EH (cell line): ENCODE data around the gene PNPO.

ENCODE experiments used
- DNase-seq: peaks from one replicate; pipeline ENCODE4 v3.0.0-alpha.2; 2015; ENCODE audit warnings: low read depth

PNPO gene

DNA sequence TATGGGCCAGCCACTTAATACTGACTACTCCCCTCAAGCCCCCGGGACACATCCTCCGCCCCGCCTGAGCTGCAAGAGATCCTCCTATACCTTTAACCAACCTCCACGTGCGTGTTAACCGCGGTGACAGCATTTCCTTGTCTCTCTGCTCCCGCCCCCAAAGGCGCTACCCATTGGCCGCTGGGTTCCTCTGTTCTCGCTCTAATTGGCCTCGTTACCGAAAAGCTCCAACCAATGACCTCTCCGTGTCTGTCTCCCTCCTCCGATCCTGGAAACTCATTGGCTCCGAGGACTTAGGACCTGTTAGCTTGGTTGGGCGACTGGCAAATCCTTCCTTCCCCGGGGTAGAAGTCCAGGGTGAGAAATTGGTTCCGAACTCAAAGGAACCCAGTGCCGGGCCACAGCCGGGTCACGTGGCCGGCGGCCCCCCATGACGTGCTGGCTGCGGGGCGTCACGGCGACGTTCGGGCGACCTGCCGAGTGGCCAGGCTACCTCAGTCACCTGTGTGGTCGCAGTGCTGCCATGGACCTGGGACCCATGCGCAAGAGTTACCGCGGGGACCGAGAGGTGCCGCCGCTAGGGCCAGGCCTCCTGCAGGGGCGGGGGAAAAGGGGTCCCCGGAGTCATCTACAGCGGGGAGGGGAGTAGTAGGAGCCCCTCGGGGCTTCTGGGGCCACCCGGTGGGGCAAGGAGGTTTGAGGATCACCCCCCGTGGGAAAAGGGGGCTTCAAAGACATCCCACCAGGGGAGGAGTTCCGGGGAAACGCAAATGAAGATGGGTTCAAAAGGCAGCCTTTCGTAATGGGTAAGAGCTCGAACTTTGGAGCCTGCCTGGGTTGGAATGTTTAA lies at the start of gene PNPO:
Gene PNPO, plus strand, starts transcription at position 326 of the 850 bp plus-strand sequence. Its CDS starts 105 bp downstream, at position 431.
- DNase-seq: peak; percentile 99

DNA sequence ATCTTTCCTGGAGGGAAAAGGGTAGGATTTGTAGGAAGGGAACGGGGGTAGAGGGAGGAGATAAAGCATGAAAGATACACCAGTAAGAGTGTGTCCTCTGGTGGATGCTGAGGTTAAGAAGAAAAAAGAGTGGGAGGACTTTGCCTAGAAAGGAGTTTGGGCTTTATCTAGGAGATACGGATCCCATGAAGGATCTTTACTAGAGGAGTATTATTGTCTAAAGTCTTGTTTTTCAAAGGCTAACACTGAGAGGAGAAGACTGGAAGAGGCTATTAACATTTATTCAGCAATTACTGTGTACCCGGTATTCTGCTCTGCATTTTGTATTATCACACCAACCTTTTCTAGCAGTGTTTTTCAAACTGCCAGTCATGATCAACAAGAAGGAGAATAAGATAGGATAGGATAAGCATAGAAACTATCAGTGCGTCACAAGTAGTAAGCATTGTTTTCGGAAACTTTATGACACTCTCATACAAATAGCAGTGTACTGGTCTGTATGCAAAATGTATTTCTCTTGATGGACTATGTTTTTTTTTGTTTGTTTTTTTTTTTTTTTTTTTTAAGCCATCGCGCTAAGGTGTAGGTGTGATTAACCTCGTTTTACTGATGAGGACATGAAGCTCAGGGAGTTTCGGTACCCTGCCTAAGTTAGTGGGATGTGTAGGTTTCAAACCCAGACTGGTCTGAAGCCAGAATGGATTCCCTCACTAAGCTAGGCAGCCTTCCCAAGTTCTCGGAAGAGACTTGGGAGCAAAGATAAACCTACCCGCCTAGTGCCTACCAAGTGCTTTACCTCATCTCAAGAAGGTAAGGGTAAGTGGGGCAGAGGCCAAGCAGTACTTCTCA lies 46.6 kb upstream of the PNPO start:
- DNase-seq: no peak

DNA sequence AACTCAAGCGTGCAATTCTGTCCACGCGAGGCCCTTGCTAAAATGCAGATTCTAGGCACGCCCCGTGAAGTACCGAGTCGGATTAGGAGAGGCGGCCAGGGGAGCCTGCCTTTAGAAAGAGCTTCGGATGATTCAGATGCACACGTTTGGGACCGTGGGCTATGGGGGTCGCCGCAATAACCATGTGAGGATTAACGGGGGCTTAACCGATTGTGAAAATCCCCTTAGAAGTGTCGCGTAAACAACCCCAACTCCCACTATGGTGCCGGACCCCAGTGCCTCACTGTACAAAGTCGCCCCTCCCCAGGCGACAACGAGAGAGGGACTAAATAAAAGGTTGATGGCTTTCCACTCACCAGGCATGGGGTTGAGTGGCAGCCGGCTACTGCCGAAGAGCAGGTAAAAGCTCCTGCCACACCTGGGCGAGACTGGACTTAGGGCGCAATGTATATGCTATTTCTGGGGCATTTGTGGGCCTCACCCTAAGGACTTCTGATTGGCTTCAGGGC lies 46.0 kb upstream of the PNPO start:
- peak; percentile 35 for DNase-seq

DNA sequence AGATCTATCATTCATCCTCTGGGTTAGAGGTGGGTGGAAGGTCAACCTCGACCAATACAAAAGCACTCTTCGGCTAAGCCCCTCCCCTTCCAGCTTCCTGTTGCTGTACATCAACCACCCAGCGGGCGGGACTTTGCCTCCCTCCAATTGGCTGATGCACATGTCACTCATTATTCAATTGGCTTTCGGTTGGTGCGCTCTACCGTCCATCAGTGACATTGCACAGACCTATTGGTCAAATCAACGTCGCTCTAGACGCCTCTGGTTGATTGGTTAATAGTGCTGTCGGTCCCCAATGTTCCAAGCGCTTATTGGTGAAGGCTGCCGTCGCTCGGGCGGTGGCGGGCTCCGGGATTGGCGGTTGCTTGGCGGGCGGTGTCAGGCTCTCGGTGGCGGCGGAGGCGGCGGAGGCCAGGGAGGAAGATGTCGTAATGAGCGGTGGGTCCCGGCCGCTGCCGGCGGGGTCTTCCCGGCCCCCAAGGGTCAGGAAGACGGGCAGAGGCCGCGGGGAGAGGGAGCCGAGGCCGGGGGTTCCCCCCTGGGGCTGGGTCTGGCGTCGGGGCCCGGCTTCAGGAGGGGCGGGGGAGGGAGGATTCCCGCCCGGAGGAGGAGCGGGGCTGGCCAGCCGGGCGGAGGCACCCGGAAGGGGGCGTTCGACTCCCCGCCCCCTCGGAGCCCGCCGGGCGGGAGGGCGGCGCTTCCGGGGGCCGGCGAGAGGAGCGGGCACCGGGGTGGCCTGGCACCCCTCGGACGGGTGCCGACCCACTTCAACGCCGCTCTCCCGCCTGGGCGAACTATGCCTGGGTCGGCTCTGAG lies 45.3 kb upstream of the PNPO start, which contains the start of gene SP2:
Gene SP2, plus strand, starts transcription at position 381 of the 816 bp plus-strand sequence. Its CDS starts 51 bp downstream, at position 432.
- DNase-seq: peak; percentile 100

DNA sequence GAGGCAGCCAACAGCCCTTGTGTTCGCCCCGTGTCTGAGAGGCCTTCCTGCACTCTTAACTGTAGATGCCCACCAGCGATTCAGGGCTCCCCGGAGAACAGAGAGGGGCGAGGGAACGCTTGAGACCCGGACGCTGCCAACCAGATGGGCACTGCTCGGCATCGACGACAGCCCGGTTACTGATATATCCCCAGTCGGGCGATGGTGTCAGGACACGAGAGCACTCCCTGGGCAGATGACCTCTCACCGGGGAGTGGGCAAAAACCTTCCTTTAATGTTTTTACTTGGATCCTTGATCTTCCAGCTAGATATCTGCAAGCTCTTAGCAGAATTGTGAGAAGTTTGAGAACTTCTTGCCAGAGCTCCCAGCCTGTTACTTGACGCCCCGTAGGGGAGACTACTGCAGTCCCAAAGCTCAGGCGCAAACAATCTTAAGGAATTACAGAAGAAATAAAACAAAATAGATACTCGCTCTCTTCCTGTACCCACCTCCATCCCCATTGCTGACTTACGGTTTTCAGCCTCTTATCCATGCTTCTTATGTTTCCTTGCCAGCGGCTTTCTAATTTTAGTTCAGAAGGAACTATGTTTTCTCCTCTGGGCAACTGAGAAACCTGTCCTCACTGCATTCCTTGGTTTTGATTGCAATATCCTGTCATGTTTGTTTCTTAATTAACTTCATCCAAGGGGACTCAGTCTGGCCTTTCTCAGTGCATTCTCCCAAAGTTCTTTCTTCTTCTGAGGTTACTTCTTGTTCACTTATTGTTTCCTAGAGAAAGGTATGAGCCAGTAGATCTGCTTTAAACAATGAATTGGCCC lies 44.5 kb upstream of the PNPO start:
- DNase-seq: peak; percentile 48

DNA sequence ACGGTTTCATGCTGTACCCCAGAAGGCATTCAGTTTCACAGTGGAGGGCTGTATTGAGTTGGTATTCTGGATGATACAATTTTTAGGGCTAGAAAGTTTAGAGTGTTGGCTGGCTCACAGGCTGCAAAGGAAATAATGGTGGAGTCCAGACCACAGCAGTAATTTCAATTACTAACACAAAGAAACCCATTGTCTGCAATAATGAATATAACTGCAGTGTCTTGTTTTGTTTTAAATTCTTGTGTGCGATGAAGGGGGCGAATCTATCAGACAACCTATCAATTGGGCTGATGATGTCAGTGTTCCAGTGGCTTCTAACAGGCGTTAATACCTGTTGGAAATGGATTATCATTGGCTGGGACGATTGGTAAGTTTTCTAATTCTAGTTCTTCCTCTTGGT lies 43.8 kb upstream of the PNPO start:
- no peak for DNase-seq

DNA sequence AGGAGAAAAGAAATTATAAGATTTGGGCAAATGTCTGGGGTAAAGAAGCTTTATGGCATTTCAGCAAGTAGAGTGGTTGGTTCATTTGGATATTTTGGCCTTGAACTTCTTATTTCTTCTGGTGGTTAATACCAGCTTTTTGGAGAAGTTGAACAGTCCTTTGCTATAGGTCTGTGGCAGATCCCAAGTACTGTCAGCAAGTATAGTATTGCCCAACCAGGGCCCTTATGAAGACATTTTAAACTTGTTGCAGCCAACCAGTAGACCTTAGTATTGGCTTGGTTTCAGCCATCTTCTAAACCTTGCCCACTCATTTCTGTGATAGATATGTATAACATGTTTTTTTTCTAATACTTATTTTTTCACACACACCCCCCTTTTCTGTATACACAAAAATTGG lies 43.1 kb upstream of the PNPO start:
- DNase-seq: no peak

DNA sequence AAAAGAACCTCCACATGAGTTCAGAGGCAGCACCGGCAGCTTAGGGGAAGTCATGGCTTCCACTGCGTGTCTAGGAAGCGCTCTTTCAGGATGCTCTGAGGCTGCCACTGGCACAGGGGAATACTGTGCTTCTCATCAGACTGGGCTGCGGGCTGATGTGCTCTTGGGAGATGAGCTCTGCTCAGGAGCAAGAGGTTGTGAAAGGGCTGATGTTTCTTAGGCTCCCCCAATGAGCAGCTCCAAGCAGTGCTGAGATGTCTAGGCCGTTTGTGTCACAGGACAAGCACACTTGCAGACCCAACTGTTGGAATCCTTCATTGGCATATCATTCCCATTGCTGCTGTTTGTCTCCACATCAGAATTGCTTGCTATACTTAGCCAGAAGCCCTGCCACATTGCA lies 41.7 kb upstream of the PNPO start:
- no peak for DNase-seq

DNA sequence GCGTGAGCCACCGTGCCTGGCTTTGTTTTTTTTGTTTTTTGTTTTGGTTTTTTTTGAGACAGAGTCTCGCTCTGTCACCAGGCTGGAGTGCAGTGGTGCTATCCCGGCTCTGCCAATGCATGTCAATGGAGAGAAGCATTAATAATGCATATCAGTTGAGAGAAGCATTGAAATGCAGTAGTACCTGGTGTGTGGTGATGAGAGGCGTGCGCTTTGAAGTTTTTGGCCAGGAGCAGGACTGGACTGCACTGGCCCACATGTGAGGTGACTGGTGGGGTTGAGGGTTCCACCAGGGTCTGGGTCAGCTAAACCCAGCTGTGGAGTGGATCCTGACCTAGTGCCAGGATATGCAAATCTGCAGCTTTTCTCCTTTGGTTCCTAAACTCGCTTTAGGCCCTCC lies 39.9 kb upstream of the PNPO start:
- DNase-seq: no peak

DNA sequence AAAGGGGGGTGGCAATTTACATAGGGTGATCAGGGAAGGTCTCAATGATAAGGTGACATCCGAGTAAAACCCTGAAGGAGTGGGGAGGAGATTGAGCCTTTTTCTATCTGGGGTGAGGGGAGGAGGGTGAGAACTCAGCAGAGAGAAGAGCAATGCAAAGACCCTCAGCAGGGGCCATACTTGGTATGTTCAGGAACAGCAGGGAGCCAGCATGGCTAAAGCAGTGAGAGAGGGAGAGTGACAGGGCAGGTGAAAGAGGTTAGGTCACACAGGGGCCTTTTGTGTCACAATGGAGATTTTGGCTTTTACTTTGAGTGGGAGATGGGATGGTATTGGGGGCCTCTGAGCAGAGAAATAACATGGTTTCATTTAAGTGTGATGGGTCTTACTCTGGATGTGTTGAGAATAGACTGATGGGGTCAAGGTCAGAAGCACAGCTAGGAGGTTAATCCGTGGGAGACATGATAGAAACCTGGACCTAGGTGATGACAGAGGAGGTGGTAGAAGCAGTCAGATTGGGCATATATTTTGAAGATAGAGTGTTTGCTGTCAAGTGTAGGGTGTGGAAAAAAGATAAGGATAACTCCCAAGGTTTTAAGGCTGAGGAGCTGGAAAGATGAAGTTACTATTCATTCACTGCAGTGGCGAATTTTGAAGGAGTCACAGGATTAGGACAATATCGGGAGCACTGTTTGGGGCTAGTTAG lies 39.2 kb upstream of the PNPO start:
- no peak for DNase-seq

DNA sequence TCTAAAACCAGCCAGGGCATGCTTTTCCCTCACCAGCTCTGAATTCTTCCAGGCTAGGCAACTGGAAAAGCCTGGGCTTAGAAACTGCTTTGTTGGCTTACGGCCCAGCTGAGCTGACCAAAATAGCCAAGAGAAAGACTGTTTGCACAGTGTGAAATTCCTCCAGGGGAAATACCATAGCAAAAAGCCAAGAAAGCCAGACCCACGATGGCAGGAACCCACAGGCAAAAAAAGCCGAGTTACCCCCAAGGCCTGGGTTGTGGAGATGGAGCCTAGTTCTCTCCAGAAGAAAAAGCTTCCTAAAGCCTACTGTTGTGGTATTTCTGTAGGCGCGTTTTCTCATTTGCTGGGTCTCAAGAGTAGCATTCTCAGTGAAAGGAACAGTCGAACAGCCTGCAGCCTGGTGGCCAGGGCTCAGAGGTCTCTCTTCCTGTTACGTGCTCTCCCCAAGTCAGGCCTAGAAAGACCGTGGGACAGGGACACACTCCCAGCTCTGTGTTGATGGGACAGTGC lies 36.1 kb upstream of the PNPO start:
- DNase-seq: peak; percentile 96

DNA sequence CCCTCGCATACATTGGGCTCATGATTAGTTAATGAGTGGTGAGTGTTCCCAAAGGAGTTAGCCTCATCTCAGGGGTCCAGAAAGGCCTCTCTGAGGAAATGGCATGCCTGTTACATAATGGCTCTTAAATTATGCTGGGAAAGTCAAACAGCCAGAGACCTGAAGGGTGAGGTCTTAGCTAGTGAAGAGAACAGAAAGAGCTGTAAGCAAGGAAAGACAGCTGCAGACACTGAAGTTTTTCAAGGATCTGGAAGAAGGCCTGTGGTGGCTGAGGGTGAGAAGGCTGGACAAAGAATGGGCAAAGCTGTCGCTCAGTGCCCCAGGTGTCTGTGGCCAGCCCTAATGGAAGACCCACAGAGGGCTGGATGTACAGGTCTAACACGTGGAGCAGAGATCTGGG lies 34.9 kb upstream of the PNPO start:
- no peak for DNase-seq

DNA sequence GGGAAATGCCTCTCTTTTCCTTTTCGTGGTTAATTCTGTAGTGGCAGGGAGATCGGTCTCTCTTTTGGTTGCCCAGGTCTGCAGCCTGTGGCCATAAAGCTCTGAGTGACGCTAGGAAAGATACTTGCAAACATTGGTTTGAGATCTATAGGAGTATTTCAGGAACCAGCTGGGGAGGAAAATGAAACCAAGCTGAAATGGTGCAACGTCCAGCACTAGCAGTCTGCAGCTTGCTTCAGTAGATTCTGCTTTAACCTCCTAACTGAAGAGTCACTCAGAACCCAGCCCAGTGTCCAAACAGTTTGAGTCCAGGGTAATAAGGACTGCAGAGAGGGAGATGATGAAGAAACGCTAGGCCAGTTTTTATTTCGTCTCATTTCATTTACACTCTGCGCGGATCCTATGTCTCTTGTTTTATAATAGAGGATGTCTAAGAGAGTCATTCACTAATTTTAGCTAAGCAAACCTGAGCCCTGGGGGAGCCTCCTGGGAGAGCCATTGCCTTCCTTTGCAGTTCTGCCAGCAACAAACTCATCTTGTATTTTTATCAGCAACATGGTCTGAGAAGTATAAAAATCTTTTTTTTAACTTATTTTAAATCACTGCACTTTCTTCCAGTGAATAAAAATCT lies 33.3 kb upstream of the PNPO start:
- DNase-seq: no peak

DNA sequence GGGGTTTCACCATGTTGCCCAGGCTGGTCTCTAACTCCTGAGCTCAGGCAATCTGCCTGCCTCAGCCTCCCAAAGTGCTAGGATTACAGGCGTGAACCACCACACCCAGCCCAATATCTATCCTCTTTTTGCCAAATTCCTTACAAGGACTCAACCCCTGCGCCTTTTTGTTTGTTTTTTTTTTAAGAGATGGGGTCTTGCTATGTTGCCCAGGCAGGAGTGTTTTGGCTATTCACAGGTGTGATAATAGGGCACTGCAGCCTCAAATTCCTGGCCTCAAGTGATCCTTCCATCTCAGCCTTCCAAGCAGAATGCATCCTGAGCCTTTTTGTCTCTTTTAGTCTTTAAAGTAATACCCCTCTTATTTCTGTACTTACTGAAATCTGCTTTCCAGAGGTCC lies 28.3 kb upstream of the PNPO start:
- no peak for DNase-seq

DNA sequence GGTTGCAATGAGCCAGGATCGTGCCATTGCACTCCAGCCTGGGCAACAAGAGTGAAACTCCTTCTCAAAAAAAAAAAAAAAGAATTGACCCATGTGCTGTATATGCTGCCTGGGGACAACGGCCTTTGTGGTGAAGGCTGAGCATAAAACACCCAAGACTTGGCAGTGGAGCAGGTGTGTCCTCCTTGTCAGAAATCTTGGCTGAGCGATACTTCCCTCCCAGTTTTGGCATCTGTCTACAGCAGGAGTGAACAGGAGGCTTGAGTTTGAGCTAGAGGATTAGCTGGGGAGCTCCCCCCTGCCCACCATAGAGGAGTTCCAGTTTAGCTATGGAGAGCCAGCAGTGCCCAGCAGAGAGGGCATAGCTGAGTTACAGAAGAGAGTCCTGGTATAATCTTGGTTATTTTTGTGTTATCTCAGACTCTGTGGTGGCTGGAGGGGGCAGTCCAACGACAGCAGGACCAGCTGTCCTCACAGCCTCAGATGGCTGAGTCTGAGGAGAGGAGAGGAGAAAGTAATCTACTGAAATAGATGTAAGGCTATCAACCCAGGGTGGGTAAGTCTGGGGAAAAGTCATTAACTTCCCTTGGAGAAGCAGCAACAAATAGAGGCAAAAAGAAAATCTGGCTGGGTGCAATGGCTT lies 26.9 kb upstream of the PNPO start:
- DNase-seq: no peak

DNA sequence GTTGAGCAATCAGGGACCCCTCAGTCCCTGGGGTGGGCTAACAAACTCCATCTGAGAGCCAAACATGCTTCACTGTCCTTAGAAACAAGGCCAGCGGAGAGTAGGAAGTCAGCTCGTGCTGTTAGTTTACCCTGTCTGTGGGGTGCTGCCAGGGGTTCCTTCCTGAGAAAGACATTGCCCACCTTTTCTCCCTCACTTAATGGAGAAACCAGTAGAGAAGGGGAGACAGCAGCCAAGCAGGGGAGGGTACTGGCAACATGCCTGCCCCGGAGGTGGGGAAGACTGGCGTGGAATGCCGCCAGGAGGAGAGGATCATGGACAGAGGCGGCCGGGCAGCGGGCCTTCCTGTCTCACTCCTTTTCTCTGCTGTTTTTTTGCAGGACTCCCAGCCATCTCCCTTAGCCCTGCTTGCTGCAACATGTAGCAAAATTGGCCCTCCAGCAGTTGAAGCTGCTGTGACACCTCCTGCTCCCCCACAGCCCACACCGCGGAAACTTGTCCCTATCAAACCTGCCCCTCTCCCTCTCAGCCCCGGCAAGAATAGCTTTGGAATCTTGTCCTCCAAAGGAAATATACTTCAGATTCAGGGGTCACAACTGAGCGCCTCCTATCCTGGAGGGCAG lies 25.5 kb upstream of the PNPO start:
- DNase-seq: no peak

DNA sequence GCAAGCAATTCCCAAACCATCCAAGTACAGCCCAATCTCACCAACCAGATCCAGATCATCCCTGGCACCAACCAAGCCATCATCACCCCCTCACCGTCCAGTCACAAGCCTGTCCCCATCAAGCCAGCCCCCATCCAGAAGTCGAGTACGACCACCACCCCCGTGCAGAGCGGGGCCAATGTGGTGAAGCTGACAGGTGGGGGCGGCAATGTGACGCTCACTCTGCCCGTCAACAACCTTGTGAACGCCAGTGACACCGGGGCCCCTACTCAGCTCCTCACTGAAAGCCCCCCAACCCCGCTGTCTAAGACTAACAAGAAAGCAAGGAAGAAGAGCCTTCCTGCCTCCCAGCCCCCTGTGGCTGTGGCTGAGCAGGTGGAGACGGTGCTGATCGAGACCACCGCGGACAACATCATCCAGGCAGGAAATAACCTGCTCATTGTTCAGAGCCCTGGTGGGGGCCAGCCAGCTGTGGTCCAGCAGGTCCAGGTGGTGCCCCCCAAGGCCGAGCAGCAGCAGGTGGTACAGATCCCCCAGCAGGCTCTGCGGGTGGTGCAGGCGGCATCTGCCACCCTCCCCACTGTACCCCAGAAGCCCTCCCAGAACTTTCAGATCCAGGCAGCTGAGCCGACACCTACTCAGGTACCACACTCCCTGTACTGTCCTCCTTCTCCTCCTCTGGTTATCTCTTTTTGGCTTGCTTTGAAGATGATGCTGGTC lies 24.7 kb upstream of the PNPO start:
- no peak for DNase-seq

DNA sequence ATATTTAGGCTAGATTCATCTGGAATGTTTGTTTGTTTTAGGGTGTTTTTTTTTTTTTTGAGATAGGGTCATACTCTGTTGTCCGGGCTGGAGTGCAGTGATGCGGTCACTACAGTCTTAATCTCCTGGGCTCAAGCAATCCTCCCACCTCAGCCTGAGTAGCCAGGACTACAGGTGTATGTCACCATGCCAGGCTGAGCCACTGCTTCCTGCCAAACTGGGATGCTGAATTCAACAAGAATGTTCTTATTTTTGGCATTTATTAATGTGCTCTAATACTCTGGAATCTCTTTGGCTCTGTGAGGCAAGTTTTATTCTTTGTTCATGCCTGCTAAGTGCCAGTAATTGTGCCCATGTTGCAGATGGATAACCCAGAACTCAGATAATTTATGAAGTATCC lies 23.8 kb upstream of the PNPO start:
- no peak for DNase-seq
